Parathyroid adenoma (tissue), 2 donors: Measurements from ENCODE around the gene UNC5C.

Experiments
- H2AFZ ChIP-seq: fragments of 300-600 bp; sonication (generic); one replicate; pipeline ENCODE4 v1.7.0; 2017; ENCODE audit warnings: antibody characterized with exemption, mild to moderate bottlenecking
- H3K27ac ChIP-seq: fragments of 300-600 bp; sonication (generic); one replicate; pipeline ENCODE4 v1.7.0; 2017
- H3K27me3 ChIP-seq: fragments of 300-600 bp; sonication (generic); one replicate; pipeline ENCODE4 v1.7.0; 2017; ENCODE audit warnings: low read length; ENCODE audit not compliant: control insufficient read depth, insufficient read depth
- H3K36me3 ChIP-seq: fragments of 300-600 bp; sonication (generic); one replicate; pipeline ENCODE4 v1.7.0; 2017; ENCODE audit warnings: low read length; ENCODE audit not compliant: control insufficient read depth, insufficient read depth
- H3K4me1 ChIP-seq: fragments of 300-600 bp; sonication (generic); one replicate; pipeline ENCODE4 v1.7.0; 2017; ENCODE audit warnings: control low read depth
- H3K4me2 ChIP-seq: fragments of 300-600 bp; sonication (generic); one replicate; pipeline ENCODE4 v1.7.0; 2017; ENCODE audit warnings: low read length
- H3K4me3 ChIP-seq: fragments of 300-600 bp; sonication (generic); one replicate; pipeline ENCODE4 v1.7.0; 2017; ENCODE audit warnings: low read depth, low read length
- H3K79me2 ChIP-seq: fragments of 300-600 bp; sonication (generic); one replicate; pipeline ENCODE4 v1.7.0; 2017; ENCODE audit warnings: control low read depth
- H3K9ac ChIP-seq: fragments of 300-600 bp; sonication (generic); one replicate; pipeline ENCODE4 v1.7.0; 2017; ENCODE audit warnings: mild to moderate bottlenecking
- H3K9me3 ChIP-seq: fragments of 300-600 bp; sonication (generic); one replicate; pipeline ENCODE4 v1.7.0; 2017; ENCODE audit warnings: low read length; ENCODE audit not compliant: control insufficient read depth
- CTCF ChIP-seq: fragments of 300-600 bp; sonication (generic); IDR thresholded peaks from one replicate; pipeline ENCODE4 v1.7.0; 2017; ENCODE audit warnings: antibody characterized with exemption, mild to moderate bottlenecking
- donor health status: primary hyperparathyroidism.

Gene UNC5C

DNA sequence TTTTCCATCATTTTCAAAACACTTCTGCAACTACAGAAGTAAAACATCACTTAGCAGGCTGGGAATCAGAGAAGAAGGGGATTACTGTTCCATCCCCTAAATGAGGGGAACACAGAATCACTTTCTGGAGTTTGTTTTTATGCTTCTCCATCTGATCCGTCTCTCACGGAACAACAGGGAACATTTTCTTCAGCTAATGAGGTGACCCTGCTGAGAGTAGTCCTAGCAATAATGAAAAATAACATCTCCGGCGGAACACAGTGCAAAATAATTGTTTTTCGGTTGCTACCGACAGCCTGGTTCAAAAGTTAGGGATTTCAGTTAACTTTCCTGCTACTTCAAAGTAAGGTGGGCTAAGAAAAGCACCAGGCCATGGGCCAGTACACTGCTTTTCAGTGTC lies 322.9 kb downstream of the UNC5C start:
- Histone ChIP-seq H3K79me2 (no peaks in the 10 kb centered on the region), H2AFZ (no peak overlapping the region), H3K36me3 (no peaks in the 10 kb centered on the region), H3K4me3 (no peak overlapping the region), H3K4me1 (no peaks in the 10 kb centered on the region), H3K9ac (no peak overlapping the region), H3K4me2 (no peak overlapping the region), H3K27me3 (no peaks in the 10 kb centered on the region), H3K9me3 (no peaks in the 10 kb centered on the region), H3K27ac (no peak overlapping the region)
- no peak for TF ChIP-seq CTCF

DNA sequence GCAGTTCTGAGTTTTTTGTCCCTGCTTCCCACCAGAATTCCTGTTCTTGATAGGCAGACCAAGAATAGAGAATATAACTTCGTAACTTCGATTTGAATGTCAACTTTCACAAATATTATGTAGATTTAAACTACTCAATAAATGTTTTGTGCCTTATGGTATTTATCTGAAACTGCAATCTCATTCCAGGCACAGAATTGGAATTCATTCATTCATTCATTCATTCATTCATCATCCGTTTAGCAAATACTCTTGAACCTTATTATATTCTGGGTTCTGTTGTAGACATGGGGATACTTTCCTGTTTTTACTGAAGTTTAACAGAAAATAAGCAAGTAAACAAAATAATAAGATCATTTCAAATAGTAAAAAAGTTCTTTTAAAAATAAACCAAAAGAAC lies 324.4 kb downstream of the UNC5C start:
- Histone ChIP-seq H3K27me3 (no peaks in the 10 kb centered on the region), H3K9me3 (no peaks in the 10 kb centered on the region), H3K79me2 (no peaks in the 10 kb centered on the region), H3K9ac (no peak overlapping the region), H3K4me2 (no peak overlapping the region), H2AFZ (no peak overlapping the region), H3K27ac (no peak overlapping the region), H3K4me1 (no peaks in the 10 kb centered on the region), H3K36me3 (no peaks in the 10 kb centered on the region), H3K4me3 (no peak overlapping the region)
- no peak for TF ChIP-seq CTCF

DNA sequence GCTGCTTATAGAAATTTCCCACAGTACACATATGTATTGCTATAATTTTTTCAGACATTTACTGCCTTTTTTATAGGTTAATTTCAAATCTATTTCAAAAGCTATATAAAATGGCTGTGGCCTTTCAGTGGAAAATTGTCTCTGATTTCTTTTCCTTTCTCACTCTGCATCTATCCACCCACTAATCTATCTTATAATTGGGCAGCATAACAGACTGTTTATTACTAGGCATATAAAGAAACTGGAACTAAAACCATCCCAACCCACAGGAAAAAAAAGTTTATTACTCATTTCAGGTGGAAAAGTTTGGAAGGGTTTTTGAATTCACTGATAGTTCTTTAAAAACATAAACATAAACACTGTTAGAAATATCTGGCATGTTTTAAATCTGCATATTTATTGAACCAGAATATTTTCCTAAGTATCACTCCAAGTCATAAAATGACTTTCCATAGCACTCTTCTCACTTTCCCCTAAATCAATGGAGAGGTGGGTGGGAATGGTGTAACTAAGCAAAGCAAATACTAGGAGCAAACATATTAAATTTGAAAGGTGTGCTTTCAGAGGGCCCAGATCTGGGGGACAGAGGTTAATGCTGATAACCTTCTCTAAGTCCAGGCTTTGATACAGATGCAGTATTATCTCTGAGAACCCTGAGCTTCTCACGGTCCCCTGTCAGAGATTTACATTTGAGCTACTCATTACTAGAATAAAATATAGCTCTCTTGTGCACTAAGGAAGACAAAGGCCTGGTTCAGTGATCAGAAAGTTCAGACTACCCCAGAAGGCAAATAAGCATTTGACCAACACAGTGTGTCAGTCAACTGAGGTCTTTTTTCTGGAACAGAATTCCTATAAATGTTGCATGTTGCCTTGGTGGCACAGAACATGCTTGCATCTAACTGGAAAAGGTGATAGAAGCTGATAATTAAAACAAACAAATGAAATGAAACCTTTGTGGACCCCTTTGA lies 328.3 kb downstream of the UNC5C start:
- H2AFZ ChIP-seq: no peak overlapping the region
- H3K4me3 ChIP-seq: no peak overlapping the region
- no peaks in the 10 kb centered on the region for H3K27me3 ChIP-seq
- no peaks in the 10 kb centered on the region for H3K9me3 ChIP-seq
- H3K79me2 ChIP-seq: no peaks in the 10 kb centered on the region
- no peak overlapping the region for H3K9ac ChIP-seq
- H3K4me2 ChIP-seq: no peak overlapping the region
- TF ChIP-seq CTCF: no peak
- H3K36me3 ChIP-seq: no peaks in the 10 kb centered on the region
- no peaks in the 10 kb centered on the region for H3K4me1 ChIP-seq
- no peak overlapping the region for H3K27ac ChIP-seq

DNA sequence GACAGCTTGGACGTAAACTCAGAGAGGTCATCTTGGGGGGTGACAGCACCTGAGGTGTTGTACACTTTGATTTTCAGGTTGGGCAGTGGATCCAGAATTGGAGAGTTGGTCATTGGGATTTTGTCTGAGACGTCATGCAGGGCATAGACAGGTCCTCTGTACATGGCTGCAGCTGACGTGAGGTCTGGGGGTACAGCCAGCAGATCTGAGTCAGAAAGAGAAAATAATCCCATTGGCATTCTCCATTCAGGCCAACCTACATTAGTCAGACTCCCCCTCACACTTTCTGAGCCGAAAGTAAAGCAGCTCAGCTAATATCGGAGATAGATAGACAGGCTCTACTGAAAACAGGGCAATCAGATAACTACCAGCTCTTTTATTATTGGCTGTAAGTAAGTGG lies 329.7 kb downstream of the UNC5C start:
- TF ChIP-seq CTCF: no peak
- no peaks in the 10 kb centered on the region for H3K4me1 ChIP-seq
- H3K9me3 ChIP-seq: no peaks in the 10 kb centered on the region
- H3K9ac ChIP-seq: no peak overlapping the region
- no peak overlapping the region for H3K4me2 ChIP-seq
- H3K27me3 ChIP-seq: no peaks in the 10 kb centered on the region
- no peaks in the 10 kb centered on the region for H3K79me2 ChIP-seq
- H3K4me3 ChIP-seq: no peak overlapping the region
- no peaks in the 10 kb centered on the region for H3K36me3 ChIP-seq
- H3K27ac ChIP-seq: no peak overlapping the region
- no peak overlapping the region for H2AFZ ChIP-seq

- H3K27me3 ChIP-seq: no peaks in the 10 kb centered on the region
- no peaks in the 10 kb centered on the region for H3K79me2 ChIP-seq
- H3K4me1 ChIP-seq: no peaks in the 10 kb centered on the region
- no peak overlapping the region for H3K4me2 ChIP-seq
- H3K9ac ChIP-seq: no peak overlapping the region
- no peaks in the 10 kb centered on the region for H3K9me3 ChIP-seq
- no peak overlapping the region for H3K4me3 ChIP-seq
- H3K27ac ChIP-seq: no peak overlapping the region
- TF ChIP-seq CTCF: no peak
- H3K36me3 ChIP-seq: no peaks in the 10 kb centered on the region
- no peak overlapping the region for H2AFZ ChIP-seq
Measured at GRCh38 chr4:95217197-95217596, 331.6 kb downstream of the UNC5C start.
